Upper lobe of left lung (tissue), 6 donors: ENCODE results near the gene ZNF622. TPM values are rescaled to one million over a fixed set of nuclear protein-coding genes. Genes with fewer than 3 reads are reported as not detected.

Experiments
- ATAC-seq, 2 donors: fragments of 200-7000 bp; cut with Tn5 transposase; one replicate each; pipeline ENCODE4 v1.9.1; 2022; ENCODE audit warnings: mild to moderate bottlenecking in 2 of 2, moderate library complexity in 2 of 2; ENCODE audit not compliant: low FRiP score in 2 of 2
- DNase-seq, 2 donors: peaks; one replicate each; pipeline ENCODE4 v3.0.0-alpha.2; 2019 to 2020
- H3K27ac ChIP-seq, 4 donors: fragments of 200-600 bp; sonication (generic); one replicate each; pipeline ENCODE4 v1.5.1; 2016 to 2019
- H3K27me3 ChIP-seq, 4 donors: fragments of 200-600 bp; sonication (generic); one replicate each; pipeline ENCODE4 v1.5.1; 2017 to 2019
- H3K36me3 ChIP-seq, 4 donors: fragments of 200-600 bp; sonication (generic); one replicate each; pipeline ENCODE4 v1.5.1; 2016 to 2019
- H3K4me1 ChIP-seq, 4 donors: fragments of 200-600 bp; sonication (generic); one replicate each; pipeline ENCODE4 v1.5.1; 2018 to 2019
- H3K4me3 ChIP-seq, 4 donors: fragments of 200-600 bp; sonication (generic); one replicate each; pipeline ENCODE4 v1.5.1; 2017 to 2019; ENCODE audit warnings: mild to moderate bottlenecking in 2 of 4, moderate library complexity in 1 of 4
- H3K9me3 ChIP-seq, 4 donors: fragments of 200-600 bp; sonication (generic); one replicate each; pipeline ENCODE4 v1.5.1; 2018 to 2019
- CTCF ChIP-seq, 6 experiments: fragments of 450-650 bp in 4 of 6; fragments of 200-600 bp in 2 of 6; sonication (generic) in 2 of 6; IDR thresholded peaks; one replicate each; pipeline ENCODE4 v1.5.1; 2016 to 2019; ENCODE audit warnings: antibody characterized with exemption in 6 of 6
- EP300 ChIP-seq, 4 donors: sonication (generic); formaldehyde crosslinking; IDR thresholded peaks; one replicate each; pipeline ENCODE4 v1.5.1; 2017; ENCODE audit warnings: antibody characterized with exemption in 4 of 4, control low read depth in 2 of 4
- POLR2A ChIP-seq, 4 donors: fragments of 450-650 bp; IDR thresholded peaks; one replicate each; pipeline ENCODE4 v1.5.1; 2016 to 2017; ENCODE audit warnings: antibody characterized with exemption in 4 of 4, mild to moderate bottlenecking in 2 of 4
- POLR2AphosphoS5 ChIP-seq, 2 donors: sonication (generic); formaldehyde crosslinking; IDR thresholded peaks; one replicate each; pipeline ENCODE4 v1.5.1; 2017; ENCODE audit warnings: antibody characterized with exemption in 2 of 2
- WGBS, 2 donors: methylation state at CpG; one replicate each; pipeline ENCODE4 v1.1.5; 2017 to 2018; 5-methylcytosine and 5-hydroxymethylcytosine counted together
- total RNA-seq, 6 donors: library from RNA; depleted of rRNA in 4 of 6; stranded (reverse); fragments of >200 nt in 4 of 6; gene quantifications; one replicate each; pipeline versions ENCODE4 v1.1.0 to v1.2.1, GENCODE V29; 2016 to 2021
- donor health status: DM: no; HTN: no; CAD: no; lungs with moderate emphysema.
- donor health status: DM: no; HTN: yes; CAD: no; lungs with severe emphysema.

The ZNF622 gene
- total RNA-seq: 10 to 100 TPM; 15.3 to 45.0 (median 31.5) TPM

DNA sequence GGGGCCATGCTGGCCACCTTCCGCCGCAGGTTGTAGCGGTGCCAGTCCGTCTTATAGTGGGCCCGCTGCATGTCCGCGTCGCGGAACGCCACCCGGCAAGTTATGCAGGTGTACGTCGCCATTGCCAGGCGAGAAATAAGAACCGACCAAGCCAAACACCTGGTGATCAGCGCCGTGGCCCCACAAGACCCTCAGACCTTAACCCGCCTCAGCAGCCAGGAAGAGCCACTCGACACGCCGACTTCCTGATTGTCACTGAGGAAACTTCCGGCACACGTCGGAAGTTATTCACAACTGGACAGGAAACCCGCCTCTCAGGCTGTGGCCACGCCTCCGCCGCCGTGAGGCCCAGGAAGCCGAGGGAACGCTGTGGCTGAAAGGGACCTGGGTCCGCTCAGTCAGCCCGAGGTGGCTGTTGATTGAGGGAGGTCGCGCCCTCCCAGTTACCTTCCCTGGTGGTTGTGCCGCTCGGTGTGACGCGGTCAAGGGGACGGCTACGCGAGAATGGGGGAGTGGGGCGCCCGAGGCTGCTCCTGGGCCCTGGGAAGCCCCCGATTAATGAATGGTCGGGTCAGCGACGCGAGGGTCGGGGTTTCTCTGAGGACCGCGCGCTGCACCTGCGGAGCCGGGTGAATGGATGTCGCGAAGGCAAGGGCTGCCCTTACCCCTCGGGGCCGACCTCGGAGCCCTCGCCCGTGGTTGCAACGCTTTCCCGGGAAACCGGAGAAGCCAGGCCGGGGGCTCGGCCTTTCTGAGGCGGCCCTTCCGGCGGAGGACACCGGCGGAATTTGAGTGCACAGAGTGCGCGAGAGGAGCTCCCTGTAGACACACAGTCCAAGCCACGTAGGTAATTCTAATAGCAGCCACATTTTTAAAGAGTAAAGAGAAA is at the start of gene ZNF622:
ZNF622 (minus strand) TSS at position 257 of the 889 bp plus-strand sequence; CDS start at position 122, 135 bp downstream.
- H3K27me3 ChIP-seq: no peaks in the 10 kb centered on the region
- no peaks in the 10 kb centered on the region for H3K9me3 ChIP-seq
- peak within 1 kb of the TSS; percentile 80 to 90 (median 86) for H3K27ac ChIP-seq
- H3K36me3 ChIP-seq: peaks cover 3 to 27% (median 19%) of the 10 kb centered on the region in 4 donors
- TF ChIP-seq POLR2A (IDR thresholded peaks at IDR 0.05) (peak; percentile 21 to 87 (median 86)), CTCF (IDR thresholded peaks at IDR 0.05) (no peak), POLR2AphosphoS5 (IDR thresholded peaks at IDR 0.05) (peak; percentile 94 to 95), EP300 (IDR thresholded peaks at IDR 0.05) (peak in 1 of 4 donors; percentile 37)
- WGBS, 2 donors: 1% methylated on average over 17 to 28 of the region's 75 CpGs
- peaks cover 44 to 64% (median 47%) of the 10 kb centered on the region in 4 donors for H3K4me1 ChIP-seq
- DNase-seq (peak; percentile 95 to 97), ATAC-seq (peak; percentile 96 to 98)
- peak within 1 kb of the TSS; percentile 65 to 91 (median 80) for H3K4me3 ChIP-seq

DNA sequence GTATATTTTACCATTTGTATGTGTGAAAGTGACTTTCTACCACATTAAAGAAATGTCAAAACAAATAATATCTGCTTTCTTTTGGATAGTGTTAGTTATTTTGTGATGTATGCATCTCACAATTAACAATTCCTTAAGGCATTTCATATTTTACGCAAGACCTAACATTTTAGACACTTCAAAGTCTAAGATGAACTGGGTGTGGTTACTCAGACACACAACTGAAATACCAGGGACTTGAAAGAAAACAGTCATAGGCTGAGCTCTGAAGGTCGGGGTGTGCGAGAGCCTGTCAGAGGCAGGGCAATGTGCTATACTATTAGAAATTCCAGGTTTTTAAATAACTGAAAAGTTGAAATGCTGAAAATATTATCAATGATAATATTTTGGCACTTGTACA is 44.5 kb upstream of the ZNF622 start:
- Histone ChIP-seq H3K4me3 (no peak overlapping the region), H3K4me1 (peaks cover 0 to 5% (median 1%) of the 10 kb centered on the region in 4 donors), H3K27ac (no peak overlapping the region), H3K27me3 (no peaks in the 10 kb centered on the region), H3K9me3 (no peaks in the 10 kb centered on the region), H3K36me3 (no peaks in the 10 kb centered on the region)
- TF ChIP-seq POLR2AphosphoS5 (IDR thresholded peaks at IDR 0.05) (no peak), EP300 (IDR thresholded peaks at IDR 0.05) (no peak), CTCF (IDR thresholded peaks at IDR 0.05) (no peak), POLR2A (IDR thresholded peaks at IDR 0.05) (no peak)
- WGBS, 2 donors: 90 to 94% methylated on average over 3 of the region's 3 CpGs
- no peak for ATAC-seq
- no peak for DNase-seq

DNA sequence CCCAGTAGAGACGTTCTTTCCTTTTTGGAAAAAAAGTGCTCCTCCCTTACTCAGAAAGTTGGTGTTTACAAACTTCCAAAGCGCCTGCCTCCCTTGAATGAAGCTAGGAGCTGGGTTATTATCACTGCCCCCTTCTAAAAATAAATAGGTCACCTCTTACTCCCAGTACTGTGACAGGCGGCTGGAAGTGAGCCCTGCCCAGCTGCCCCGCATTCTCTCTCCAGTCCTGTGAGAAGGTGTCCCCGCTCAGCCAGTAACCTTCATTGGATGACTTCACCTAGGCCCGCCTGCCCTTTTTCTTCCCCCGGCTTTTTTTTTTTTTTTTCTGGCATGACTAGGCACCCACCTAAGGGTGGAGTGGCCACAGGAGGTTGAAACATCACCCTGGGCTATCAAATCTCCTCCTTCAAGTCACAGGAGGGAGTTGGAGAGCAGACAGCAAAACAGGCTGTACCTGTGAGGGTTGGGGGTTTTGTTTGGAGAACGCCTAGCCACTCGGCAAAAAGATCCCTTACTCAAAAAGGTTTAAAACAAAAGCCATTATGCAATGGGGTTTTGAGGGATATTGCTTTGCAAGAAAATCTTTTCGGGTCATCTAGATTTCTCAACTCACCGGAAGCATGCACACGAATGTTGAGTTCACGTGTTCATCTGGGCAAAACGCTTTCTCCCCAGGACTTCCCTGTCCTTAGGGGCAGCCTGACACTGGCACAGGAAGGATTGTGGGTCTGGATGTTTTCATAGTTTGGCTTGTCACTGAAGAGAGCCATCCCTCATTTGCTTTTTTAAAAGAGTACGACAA is 43.3 kb upstream of the ZNF622 start:
- peak overlapping the region in 3 of 4 donors; percentile 16 to 34 (median 33) for H3K4me3 ChIP-seq
- DNase-seq (peak; percentile 32 to 82), ATAC-seq (peak; percentile 69 to 91)
- TF ChIP-seq POLR2AphosphoS5 (IDR thresholded peaks at IDR 0.05) (peak in 1 of 2 donors; percentile 9), POLR2A (IDR thresholded peaks at IDR 0.05) (peak in 1 of 4 donors; percentile 29), EP300 (IDR thresholded peaks at IDR 0.05) (no peak)
- peak overlapping the region; percentile 57 to 79 (median 70) for H3K27ac ChIP-seq
- peaks cover 0 to 5% (median 1%) of the 10 kb centered on the region in 4 donors for H3K4me1 ChIP-seq
- no peaks in the 10 kb centered on the region for H3K9me3 ChIP-seq
- H3K27me3 ChIP-seq: no peaks in the 10 kb centered on the region
- 35 to 42% methylated on average over 15 of the region's 15 CpGs for WGBS, 2 donors
- H3K36me3 ChIP-seq: no peaks in the 10 kb centered on the region

DNA sequence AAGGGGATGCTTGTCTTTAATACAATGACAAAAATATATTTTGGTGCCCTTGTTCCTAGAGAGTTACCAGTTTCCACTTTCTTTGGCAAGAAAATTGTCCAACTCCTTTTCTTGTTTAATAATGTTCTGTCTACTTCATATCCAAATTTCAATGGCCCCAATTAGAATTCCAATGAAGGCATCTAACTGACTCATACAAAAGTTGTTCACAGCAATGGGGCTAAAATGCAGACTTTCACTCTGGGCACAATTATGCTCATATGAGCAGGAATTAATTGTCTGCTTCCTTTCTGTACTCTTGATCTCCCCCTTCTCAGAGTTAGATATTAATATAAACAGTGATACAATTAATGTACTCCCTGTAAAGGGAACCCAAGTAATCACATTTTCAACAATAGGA is 42.1 kb upstream of the ZNF622 start:
- H3K4me1 ChIP-seq: peaks cover 0 to 5% (median 1%) of the 10 kb centered on the region in 4 donors
- no peaks in the 10 kb centered on the region for H3K9me3 ChIP-seq
- no peaks in the 10 kb centered on the region for H3K36me3 ChIP-seq
- H3K4me3 ChIP-seq: peak overlapping the region in 3 of 4 donors; percentile 16 to 34 (median 33)
- no peak for DNase-seq
- TF ChIP-seq EP300 (IDR thresholded peaks at IDR 0.05): no peak
- TF ChIP-seq POLR2AphosphoS5 (IDR thresholded peaks at IDR 0.05): no peak
- no peak for TF ChIP-seq CTCF (IDR thresholded peaks at IDR 0.05)
- no peak for TF ChIP-seq POLR2A (IDR thresholded peaks at IDR 0.05)
- ATAC-seq: no peak
- H3K27me3 ChIP-seq: no peaks in the 10 kb centered on the region
- H3K27ac ChIP-seq: peak overlapping the region in 2 of 4 donors; percentile 76 to 79

DNA sequence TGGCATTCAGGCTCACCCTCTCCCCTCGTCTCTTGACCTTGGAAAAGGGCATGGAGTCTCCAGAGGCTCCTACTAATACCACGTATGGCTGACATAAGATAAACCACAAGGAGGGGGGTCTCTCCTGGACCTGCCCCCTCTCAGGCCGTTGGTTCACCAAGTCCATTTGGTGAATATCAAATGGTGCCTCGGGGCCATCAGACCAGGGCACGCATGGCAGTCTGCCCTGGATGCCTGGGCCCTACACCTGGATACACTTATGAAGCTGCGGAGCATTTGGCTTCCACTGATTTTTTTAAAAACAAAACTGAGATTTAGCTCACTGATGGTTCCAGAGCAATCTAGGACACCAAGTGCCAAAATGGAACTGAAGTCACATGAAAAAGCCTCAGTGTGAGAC is 40.3 kb upstream of the ZNF622 start:
- no peaks in the 10 kb centered on the region for H3K27me3 ChIP-seq
- H3K36me3 ChIP-seq: no peaks in the 10 kb centered on the region
- H3K27ac ChIP-seq: no peak overlapping the region
- DNase-seq (no peak), ATAC-seq (no peak)
- WGBS, 2 donors: 78 to 91% methylated on average over 6 of the region's 6 CpGs
- no peak for TF ChIP-seq CTCF (IDR thresholded peaks at IDR 0.05)
- TF ChIP-seq POLR2A (IDR thresholded peaks at IDR 0.05): no peak
- TF ChIP-seq POLR2AphosphoS5 (IDR thresholded peaks at IDR 0.05): no peak
- no peak for TF ChIP-seq EP300 (IDR thresholded peaks at IDR 0.05)
- H3K9me3 ChIP-seq: no peaks in the 10 kb centered on the region
- H3K4me1 ChIP-seq: peaks cover 0 to 5% (median 1%) of the 10 kb centered on the region in 4 donors
- no peak overlapping the region for H3K4me3 ChIP-seq
